ENCODE measurements around the gene CBX4. TPM values are rescaled to one million over a fixed set of nuclear protein-coding genes. Genes with fewer than 3 reads are reported as not detected.

The CBX4 gene
- total RNA-seq, 1 donor from 2014 or later: 16.5 TPM

- no peak for DNase-seq (ENCODE audit: extremely low read depth, low read depth, low spot score)
Measured at GRCh38 chr17:79831265-79832217, 7.7 kb downstream of the CBX4 start.

- no peak for DNase-seq (ENCODE audit: extremely low read depth, low read depth, low spot score)
Measured at GRCh38 chr17:79830763-79831264, 8.4 kb downstream of the CBX4 start.

DNA sequence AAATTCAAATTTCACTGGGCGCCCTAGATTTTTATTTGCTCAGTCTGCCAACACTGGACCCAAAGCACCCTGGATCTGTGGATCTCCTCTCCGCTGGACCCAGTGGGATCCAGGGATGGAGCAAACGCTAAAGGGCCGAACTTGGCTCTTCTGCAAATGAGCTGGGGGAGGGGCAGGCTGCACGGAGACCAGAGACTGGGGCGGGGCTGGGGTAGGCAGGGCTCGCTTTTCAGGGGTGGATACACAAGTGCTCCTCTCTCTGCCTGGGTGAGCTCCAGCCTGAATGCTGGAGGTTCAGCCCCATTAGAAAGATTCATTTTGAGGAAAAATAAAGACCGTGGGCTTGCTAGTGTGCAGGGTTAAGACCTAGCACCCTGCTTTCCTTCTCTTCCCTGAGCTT lies 8.9 kb downstream of the CBX4 start:
- DNase-seq (ENCODE audit: extremely low read depth, low read depth, low spot score): no peak

DNA sequence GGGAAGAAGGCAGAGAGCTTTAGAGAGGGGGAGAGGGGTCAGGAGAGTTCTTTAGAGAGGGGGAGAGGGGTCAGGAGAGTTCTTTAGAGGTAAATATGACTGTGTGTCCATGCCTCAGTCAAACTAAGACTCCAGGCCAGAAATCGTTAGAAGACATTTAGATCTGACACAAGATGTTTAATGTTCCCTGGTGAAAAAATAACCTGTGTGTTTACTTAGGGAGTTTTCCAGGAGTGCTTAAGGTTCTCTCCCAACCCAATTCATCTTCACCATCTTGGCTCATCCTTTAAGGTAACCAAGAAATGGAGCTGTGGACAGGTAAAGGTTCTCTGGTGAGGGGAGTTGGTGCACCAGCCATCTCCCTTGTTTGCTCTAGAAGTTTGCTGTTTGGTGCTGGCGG lies 9.8 kb downstream of the CBX4 start:
- DNase-seq (ENCODE audit: extremely low read depth, low read depth, low spot score): no peak

DNA sequence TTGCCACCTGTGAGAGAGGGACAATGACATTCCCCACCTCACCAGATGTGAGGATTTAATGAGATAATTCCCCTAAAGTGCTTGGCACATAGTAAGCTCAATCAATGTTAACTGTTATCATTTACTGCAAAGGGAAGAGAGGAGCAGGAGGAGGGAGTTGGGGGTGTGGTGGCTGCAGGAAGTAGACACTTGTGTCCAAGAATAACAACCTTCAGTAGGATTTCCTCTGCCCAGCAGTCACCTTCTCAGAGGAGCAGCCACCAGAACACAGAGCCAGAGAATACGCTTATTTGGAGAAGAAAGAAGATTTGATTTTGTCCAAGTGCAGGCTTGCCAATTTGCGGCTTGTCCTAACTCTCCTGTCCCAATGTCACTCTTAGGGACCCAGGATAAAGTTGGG lies 10.2 kb downstream of the CBX4 start:
- DNase-seq (ENCODE audit: extremely low read depth, low read depth, low spot score): no peak

DNA sequence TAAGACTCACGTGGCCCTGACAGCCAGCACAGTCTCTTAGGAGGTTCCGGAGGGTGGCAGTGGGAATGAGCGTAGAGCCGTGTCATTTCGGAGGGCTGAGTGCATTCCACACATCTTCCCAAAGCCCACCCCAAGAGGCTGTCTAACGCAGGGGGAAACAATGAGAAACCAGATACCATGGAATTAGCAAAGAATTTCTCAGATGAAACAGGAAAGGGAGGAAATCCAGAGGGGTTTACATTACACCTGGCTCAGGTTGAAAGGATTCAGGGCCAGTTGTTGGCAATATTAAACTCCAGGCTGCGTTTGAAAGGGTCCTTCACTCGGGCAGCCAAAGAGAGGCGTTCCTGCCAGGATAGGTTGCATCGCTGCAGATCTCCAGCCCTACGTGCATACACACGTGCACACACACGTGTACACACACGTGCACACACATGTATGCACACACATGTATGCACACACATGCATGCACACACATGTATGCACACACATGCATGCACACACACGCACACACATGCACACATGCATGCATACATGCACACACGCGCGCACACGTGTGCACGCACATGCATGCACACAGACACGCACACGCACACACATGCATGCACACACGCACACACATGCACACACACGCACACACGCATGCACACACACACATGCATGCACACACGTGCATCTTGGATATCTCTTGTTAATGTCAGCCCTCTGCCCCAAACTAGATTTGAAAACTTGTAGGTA lies 12.2 kb downstream of the CBX4 start:
- no peak for DNase-seq (ENCODE audit: extremely low read depth, low read depth, low spot score)

- DNase-seq (ENCODE audit: extremely low read depth, low read depth, low spot score): no peak
Measured at GRCh38 chr17:79826204-79826680, 13.0 kb downstream of the CBX4 start.

- DNase-seq (ENCODE audit: extremely low read depth, low read depth, low spot score): no peak
Measured at GRCh38 chr17:79825580-79825921, 13.7 kb downstream of the CBX4 start.

DNA sequence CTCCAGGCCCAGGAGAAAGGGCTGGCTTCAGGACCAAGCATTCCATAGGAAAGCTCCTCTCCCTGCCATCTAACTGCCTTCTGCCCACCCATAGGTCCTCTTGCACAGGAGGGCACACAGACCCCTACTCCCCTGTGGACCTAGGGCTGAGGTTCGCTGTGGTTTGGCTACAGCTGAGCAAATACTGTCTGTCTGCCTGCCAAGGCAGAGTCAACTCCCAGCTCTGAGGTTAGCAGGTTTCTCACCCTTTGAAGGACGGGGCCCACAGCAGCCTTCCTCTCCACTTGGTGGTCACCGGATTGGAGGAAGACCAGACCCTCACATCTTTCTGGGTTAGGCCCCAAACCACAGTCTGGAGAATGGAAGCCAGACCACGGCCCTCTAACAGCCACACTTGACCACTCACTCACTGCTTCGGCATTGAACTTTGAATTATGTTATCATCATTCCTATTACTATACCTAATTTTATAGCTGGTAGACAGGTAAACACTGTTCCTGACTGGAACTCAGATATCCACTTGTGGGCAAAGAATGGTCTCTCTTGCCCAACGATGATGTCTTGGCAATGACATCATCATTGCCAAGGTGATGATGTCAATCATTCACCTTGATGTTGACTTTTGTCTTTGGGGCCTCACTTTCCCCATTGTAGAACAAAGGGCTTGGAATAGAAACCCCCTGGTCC lies 14.2 kb downstream of the CBX4 start:
- DNase-seq (ENCODE audit: extremely low read depth, low read depth, low spot score): no peak

DNA sequence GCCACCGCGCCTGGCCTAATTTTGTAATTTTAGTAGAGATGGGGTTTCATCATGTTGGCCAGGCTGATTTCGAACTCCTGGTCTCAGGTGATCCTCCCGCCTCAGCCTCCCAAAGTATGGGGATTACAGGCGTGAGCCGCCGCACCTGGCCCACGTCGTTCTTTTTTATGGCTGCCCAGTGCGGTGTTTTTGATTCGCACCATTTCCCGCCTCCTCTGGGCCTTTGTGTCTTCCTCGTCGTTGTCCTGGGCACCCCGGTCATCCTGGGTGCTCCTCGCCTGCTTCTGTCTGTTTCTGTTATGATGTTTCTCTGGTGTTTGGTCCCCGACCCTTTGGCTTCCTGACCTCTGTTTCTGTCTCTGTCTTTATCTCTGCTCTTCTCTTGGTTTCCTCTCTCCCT lies 15.0 kb downstream of the CBX4 start:
- DNase-seq (ENCODE audit: extremely low read depth, low read depth, low spot score): no peak

- DNase-seq (ENCODE audit: extremely low read depth, low read depth, low spot score): no peak
Measured at GRCh38 chr17:79822583-79823124, 16.6 kb downstream of the CBX4 start.

DNA sequence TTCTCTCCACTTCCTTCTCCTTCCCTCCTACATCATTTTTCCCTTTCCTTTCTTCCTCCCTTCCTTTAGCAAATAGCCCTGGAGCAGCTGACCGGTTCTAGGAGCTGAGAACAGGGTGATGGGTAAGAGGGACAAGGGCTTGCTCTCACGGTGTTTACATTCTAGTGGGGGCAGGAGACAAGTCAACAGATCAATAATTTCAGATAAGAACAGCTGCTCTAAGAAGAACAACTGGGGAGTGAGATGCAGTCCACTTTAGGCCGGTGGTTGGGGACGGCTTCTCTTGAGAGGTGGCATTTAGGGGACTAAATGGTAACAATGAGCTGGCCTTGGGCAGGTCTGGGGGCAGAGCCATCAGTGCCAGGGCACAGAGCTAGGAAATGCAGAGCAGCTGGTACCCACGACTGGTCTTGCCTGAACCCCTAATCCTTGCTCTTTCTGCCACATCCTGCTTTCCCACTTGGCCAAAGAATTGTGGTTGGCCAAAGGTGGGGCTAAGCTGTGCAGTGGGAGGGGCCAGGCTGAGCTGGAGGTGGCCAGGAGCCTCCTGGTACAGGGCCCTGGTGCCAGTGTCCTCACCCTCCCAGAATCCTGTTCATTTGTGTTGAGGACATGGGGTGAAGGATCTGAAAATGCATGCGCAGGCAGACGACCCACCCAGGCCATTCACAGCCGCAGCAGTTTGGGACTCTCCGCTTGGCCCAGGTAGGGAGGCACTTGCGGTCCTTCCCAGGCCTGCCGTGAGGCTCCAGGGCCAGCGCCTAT lies 17.7 kb downstream of the CBX4 start:
- DNase-seq (ENCODE audit: extremely low read depth, low read depth, low spot score): no peak

GRCh38 chr17:79820959-79821330 lies 18.3 kb downstream of the CBX4 start:
- DNase-seq (ENCODE audit: extremely low read depth, low read depth, low spot score): no peak

DNA sequence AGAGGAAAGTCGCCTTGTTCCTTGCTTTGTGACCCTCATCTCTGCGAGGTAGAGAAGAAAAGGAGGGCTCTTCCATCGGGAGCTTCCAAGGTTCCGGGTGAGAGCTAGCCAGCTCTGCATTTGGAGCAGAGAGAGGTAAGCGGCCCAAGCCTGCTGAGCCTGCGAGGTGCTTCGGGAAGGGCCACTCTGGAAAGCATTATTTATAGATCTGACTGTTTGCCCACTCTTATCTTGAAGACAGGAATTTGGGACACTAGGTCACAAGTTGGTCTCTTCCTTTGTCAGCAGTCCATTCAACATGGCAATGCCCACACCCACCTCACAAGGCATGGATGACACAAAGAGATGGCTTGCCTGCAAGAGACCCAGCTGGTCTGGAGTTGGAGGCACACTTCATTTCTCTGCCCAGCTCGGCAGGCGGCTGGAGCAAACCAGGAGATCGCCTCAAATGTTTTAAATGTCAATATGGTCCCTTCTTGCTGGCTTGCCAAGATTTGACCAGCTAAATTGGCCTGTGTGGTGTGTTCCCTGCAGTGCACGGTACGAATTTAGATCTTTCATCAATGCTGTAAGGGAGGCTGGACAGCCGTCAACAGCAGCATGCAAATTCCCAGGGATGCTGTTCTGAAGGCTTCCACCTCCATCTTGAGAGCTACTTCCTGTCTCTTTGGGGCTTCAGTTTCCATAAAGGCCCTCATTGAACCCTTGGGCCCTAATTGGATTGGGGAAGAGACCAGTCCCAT lies 19.5 kb downstream of the CBX4 start:
- DNase-seq (ENCODE audit: extremely low read depth, low read depth, low spot score): no peak

DNA sequence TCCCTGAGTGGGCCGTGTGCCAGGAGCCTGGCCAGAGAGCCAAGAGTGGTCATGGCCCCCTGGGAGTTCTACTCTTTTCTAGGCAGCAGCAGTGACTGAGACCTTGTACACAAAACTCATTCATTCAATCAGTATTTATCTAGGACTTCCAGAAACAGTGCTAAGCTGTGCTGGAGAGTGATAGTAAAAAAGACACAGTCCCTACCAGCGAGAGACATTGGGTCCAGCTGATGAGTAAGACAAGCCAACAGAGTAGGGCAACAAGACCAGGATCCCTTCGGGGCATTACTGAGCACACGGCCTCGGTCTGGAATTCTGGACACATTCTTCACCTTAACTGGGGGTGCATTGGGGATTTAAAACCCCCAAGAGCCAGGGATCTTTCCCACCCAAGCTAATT lies 20.2 kb downstream of the CBX4 start:
- DNase-seq (ENCODE audit: extremely low read depth, low read depth, low spot score): no peak

GRCh38 chr17:79818026-79818758 lies 21.0 kb downstream of the CBX4 start:
- no peak for DNase-seq (ENCODE audit: extremely low read depth, low read depth, low spot score)

DNA sequence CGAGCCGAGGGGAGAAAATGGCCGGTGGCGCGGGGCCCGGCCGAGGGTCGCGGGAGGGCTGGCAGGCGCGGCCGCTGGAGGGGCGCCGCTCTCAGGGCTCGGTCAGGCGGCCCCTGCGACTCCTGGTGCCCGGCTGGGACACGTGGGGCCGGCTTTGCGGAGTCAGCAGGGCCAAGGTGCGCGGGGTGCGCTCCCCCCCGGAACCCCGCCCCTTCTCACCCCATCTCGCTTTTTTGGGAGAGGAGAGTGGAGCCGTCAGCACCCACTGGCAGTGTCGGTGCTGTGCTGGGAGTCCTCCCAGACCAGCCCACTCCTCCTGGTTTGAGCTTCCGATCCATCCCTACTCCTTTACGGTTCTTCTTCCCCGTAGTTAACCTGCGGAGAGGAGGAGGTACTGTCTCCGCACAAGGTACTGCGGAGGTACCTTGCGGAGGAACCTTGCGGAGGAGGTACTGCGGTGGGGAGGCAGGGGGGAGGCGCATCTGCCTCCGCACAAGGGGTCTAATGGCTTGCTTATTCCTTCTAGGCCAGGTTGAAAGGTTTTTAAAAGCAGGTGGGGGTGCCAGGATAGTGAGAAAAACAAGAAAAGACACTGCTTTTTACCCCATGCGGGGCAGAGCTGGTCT lies 23.3 kb downstream of the CBX4 start:
- no peak for DNase-seq (ENCODE audit: extremely low read depth, low read depth, low spot score)
